Liver (tissue), 3 donors: Measurements from ENCODE around the gene PIP5K1C.

Source experiments
- EGR1 ChIP-seq, 2 donors: IDR thresholded peaks; 2 replicates each; pipeline ENCODE4 v1.6.1; 2016 to 2018; ENCODE audit warnings: antibody characterized with exemption in 2 of 2, low read depth in 2 of 2
- FOXA1 ChIP-seq: IDR thresholded peaks from 2 replicates; pipeline ENCODE4 v1.6.1; 2016; ENCODE audit warnings: antibody characterized with exemption
- GABPA ChIP-seq, 2 donors: IDR thresholded peaks in 1 of 2; conservative IDR thresholded peaks in 1 of 2; 2 replicates each; pipeline ENCODE4 v1.6.1; 2016; ENCODE audit warnings: antibody characterized with exemption in 2 of 2, mild to moderate bottlenecking in 1 of 2, moderate library complexity in 1 of 2
- JUND ChIP-seq, 2 donors: IDR thresholded peaks; 2 replicates each; pipeline ENCODE4 v1.6.1; 2016; ENCODE audit warnings: antibody characterized with exemption in 2 of 2
- RAD21 ChIP-seq, 2 donors: IDR thresholded peaks; 2 replicates each; pipeline ENCODE4 v1.6.1; 2016; ENCODE audit warnings: antibody characterized with exemption in 2 of 2, mild to moderate bottlenecking in 2 of 2
- RXRA ChIP-seq, 2 donors: IDR thresholded peaks; 2 replicates each; pipeline ENCODE4 v1.6.1; 2017 to 2018; ENCODE audit warnings: antibody characterized with exemption in 2 of 2, mild to moderate bottlenecking in 1 of 2
- SP1 ChIP-seq: IDR thresholded peaks from 2 replicates; pipeline ENCODE4 v1.6.1; 2018; ENCODE audit warnings: antibody characterized with exemption, mild to moderate bottlenecking
- TAF1 ChIP-seq: conservative IDR thresholded peaks from 2 replicates; pipeline ENCODE4 v1.6.1; 2016; ENCODE audit warnings: antibody characterized with exemption, mild to moderate bottlenecking
- YY1 ChIP-seq: IDR thresholded peaks from 2 replicates; pipeline ENCODE4 v1.6.1; 2016; ENCODE audit warnings: antibody characterized with exemption, mild to moderate bottlenecking
- TF ChIP-seq, protein P1 (sequence below): fragments of 150-350 bp; IDR thresholded peaks from 2 replicates; pipeline ENCODE4 v1.5.1; 2017; ENCODE audit warnings: improper control_type of control experiment, low read depth, low read length; ENCODE audit not compliant: missing input control
- TF ChIP-seq, protein P2 (sequence below): IDR thresholded peaks from 2 replicates; pipeline ENCODE4 v1.6.1; 2016; ENCODE audit warnings: antibody characterized with exemption, mild to moderate bottlenecking
- TF ChIP-seq, protein P3 (sequence below): IDR thresholded peaks from 2 replicates; pipeline ENCODE4 v1.6.1; 2016; ENCODE audit warnings: antibody characterized with exemption
- TF ChIP-seq, protein P4 (sequence below): IDR thresholded peaks from 2 replicates; pipeline ENCODE4 v1.6.1; 2016; ENCODE audit warnings: antibody characterized with exemption
- TF ChIP-seq, protein P5 (sequence below): IDR thresholded peaks from 2 replicates; pipeline ENCODE4 v1.6.1; 2016; ENCODE audit warnings: antibody characterized with exemption
- donor health status: healthy.
- donor health status: healthy.

DNA sequence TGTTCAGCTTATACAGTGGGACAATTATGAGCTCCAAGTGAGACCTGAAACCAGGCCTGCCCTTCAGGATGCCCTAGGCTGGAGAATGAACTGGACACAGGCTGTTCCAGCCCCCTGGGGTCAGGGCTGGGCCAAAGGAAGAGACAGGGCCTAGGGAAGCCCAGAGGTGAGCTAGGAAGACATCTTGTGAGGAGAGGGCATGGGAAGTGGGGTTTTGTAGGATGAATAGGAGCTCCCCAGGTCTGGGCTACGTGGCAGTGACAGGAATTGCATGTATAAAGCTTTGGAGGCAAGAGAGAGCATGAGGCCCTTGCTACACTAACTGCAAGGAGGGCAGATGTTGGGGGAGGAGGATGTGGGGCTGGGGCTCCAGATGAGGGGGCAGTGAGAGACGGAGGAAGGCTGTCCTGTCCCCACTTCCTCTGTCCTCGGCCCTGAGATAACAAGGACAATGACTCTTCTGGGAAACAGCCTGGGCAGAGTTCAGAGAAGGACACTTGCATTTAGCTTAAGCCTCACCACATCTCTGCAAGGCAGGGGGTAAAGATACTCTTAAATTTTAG, 92.1 kb downstream of the PIP5K1C start:
- TF ChIP-seq, protein P1, sequence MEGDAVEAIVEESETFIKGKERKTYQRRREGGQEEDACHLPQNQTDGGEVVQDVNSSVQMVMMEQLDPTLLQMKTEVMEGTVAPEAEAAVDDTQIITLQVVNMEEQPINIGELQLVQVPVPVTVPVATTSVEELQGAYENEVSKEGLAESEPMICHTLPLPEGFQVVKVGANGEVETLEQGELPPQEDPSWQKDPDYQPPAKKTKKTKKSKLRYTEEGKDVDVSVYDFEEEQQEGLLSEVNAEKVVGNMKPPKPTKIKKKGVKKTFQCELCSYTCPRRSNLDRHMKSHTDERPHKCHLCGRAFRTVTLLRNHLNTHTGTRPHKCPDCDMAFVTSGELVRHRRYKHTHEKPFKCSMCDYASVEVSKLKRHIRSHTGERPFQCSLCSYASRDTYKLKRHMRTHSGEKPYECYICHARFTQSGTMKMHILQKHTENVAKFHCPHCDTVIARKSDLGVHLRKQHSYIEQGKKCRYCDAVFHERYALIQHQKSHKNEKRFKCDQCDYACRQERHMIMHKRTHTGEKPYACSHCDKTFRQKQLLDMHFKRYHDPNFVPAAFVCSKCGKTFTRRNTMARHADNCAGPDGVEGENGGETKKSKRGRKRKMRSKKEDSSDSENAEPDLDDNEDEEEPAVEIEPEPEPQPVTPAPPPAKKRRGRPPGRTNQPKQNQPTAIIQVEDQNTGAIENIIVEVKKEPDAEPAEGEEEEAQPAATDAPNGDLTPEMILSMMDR: no peak
- TF ChIP-seq, protein P2, sequence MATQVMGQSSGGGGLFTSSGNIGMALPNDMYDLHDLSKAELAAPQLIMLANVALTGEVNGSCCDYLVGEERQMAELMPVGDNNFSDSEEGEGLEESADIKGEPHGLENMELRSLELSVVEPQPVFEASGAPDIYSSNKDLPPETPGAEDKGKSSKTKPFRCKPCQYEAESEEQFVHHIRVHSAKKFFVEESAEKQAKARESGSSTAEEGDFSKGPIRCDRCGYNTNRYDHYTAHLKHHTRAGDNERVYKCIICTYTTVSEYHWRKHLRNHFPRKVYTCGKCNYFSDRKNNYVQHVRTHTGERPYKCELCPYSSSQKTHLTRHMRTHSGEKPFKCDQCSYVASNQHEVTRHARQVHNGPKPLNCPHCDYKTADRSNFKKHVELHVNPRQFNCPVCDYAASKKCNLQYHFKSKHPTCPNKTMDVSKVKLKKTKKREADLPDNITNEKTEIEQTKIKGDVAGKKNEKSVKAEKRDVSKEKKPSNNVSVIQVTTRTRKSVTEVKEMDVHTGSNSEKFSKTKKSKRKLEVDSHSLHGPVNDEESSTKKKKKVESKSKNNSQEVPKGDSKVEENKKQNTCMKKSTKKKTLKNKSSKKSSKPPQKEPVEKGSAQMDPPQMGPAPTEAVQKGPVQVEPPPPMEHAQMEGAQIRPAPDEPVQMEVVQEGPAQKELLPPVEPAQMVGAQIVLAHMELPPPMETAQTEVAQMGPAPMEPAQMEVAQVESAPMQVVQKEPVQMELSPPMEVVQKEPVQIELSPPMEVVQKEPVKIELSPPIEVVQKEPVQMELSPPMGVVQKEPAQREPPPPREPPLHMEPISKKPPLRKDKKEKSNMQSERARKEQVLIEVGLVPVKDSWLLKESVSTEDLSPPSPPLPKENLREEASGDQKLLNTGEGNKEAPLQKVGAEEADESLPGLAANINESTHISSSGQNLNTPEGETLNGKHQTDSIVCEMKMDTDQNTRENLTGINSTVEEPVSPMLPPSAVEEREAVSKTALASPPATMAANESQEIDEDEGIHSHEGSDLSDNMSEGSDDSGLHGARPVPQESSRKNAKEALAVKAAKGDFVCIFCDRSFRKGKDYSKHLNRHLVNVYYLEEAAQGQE: no peak
- TF ChIP-seq RAD21 (IDR thresholded peaks at IDR 0.05): no peak
- TF ChIP-seq, protein P3, sequence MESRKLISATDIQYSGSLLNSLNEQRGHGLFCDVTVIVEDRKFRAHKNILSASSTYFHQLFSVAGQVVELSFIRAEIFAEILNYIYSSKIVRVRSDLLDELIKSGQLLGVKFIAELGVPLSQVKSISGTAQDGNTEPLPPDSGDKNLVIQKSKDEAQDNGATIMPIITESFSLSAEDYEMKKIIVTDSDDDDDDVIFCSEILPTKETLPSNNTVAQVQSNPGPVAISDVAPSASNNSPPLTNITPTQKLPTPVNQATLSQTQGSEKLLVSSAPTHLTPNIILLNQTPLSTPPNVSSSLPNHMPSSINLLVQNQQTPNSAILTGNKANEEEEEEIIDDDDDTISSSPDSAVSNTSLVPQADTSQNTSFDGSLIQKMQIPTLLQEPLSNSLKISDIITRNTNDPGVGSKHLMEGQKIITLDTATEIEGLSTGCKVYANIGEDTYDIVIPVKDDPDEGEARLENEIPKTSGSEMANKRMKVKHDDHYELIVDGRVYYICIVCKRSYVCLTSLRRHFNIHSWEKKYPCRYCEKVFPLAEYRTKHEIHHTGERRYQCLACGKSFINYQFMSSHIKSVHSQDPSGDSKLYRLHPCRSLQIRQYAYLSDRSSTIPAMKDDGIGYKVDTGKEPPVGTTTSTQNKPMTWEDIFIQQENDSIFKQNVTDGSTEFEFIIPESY: no peak
- TF ChIP-seq JUND (IDR thresholded peaks at IDR 0.05): no peak
- no peak for TF ChIP-seq FOXA1
- TF ChIP-seq YY1: no peak
- TF ChIP-seq RXRA (IDR thresholded peaks at IDR 0.05): peak; percentile 33 to 59
- TF ChIP-seq EGR1 (IDR thresholded peaks at IDR 0.05; ENCODE audit: low read depth in 2 of 2): no peak
- TF ChIP-seq, protein P4, sequence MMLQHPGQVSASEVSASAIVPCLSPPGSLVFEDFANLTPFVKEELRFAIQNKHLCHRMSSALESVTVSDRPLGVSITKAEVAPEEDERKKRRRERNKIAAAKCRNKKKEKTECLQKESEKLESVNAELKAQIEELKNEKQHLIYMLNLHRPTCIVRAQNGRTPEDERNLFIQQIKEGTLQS: no peak
- TF ChIP-seq TAF1: no peak
- TF ChIP-seq, protein P5, sequence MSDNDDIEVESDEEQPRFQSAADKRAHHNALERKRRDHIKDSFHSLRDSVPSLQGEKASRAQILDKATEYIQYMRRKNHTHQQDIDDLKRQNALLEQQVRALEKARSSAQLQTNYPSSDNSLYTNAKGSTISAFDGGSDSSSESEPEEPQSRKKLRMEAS: no peak
- TF ChIP-seq GABPA (IDR thresholded peaks at IDR 0.05 in 1 of 2, conservative IDR thresholded peaks at IDR 0.05 in 1 of 2): no peak
- TF ChIP-seq SP1: peak; percentile 22
